Naive thymus-derived CD4-positive, alpha-beta T cell (primary cell): ENCODE measurements around the gene BPIFB3. TPM values are rescaled to one million over a fixed set of nuclear protein-coding genes. Genes with fewer than 3 reads are reported as not detected.
"Not testable (repeated sequence)": the region's sequence is repeated elsewhere in the genome, so short reads cannot be mapped to it uniquely, and the experiment has no call there.

Source experiments
- ATAC-seq: fragments of 150-1000 bp; cut with Tn5 transposase; 2 replicates; pipeline ENCODE4 v1.10.0; 2021; ENCODE audit warnings: mild to moderate bottlenecking, moderate library complexity
- CTCF ChIA-PET: fragments of 350-600 bp; sonication (Branson Sonifier 250); formaldehyde crosslinking; loops from one replicate; lab custom pipeline; 2021; ENCODE audit warnings: antibody characterized with exemption; lab: Charles Lee
- POLR2A ChIA-PET: fragments of 350-600 bp; sonication (Branson Sonifier 250); formaldehyde crosslinking; loops from one replicate; lab custom pipeline; 2021; ENCODE audit warnings: antibody characterized with exemption, inconsistent platforms; lab: Charles Lee
- DNase-seq, 9 donors: peaks; one replicate each; pipeline versions ENCODE4 v3.0.0 to v3.0.0-alpha.2; 2020 to 2022; ENCODE audit warnings: mixed read lengths in 1 of 9
- H3K27ac ChIP-seq: one replicate; pipeline ENCODE4 v1.7.0; 2013; ENCODE audit warnings: mild to moderate bottlenecking, low read depth, low read length, moderate library complexity
- H3K27me3 ChIP-seq, 2 donors: one replicate each; pipeline ENCODE4 v1.7.0; 2013; ENCODE audit warnings: low read length in 2 of 2, mild to moderate bottlenecking in 2 of 2, moderate library complexity in 2 of 2; ENCODE audit not compliant: control insufficient read depth in 2 of 2, insufficient read depth in 2 of 2
- H3K36me3 ChIP-seq, 3 experiments: 1 replicate in 2 of 3; 2 replicates in 1 of 3; pipeline ENCODE4 v1.7.0; 2013; ENCODE audit warnings: low read length in 3 of 3, mild to moderate bottlenecking in 3 of 3, moderate library complexity in 1 of 3; ENCODE audit not compliant: insufficient read depth in 3 of 3, control insufficient read depth in 2 of 3
- H3K4me1 ChIP-seq, 2 donors: one replicate each; pipeline ENCODE4 v1.7.0; 2013; ENCODE audit warnings: low read length in 2 of 2, mild to moderate bottlenecking in 2 of 2, moderate library complexity in 1 of 2; ENCODE audit not compliant: control insufficient read depth in 2 of 2, insufficient read depth in 2 of 2
- H3K4me3 ChIP-seq: 2 replicates; pipeline ENCODE4 v1.7.0; 2013; ENCODE audit warnings: mild to moderate bottlenecking, low read length
- H3K9me3 ChIP-seq, 3 experiments: 1 replicate in 2 of 3; 2 replicates in 1 of 3; pipeline ENCODE4 v1.7.0; 2013; ENCODE audit warnings: low read length in 3 of 3; ENCODE audit not compliant: control insufficient read depth in 2 of 3
- H3K27ac Mint-ChIP-seq, 9 donors: one replicate each; pipeline ENCODE4 v1.8.0; 2020 to 2022; ENCODE audit warnings: mixed read lengths in 9 of 9, mild to moderate bottlenecking in 8 of 9, moderate library complexity in 5 of 9, inconsistent platforms in 2 of 9
- H3K27me3 Mint-ChIP-seq, 5 donors: one replicate each; pipeline ENCODE4 v1.8.0; 2021 to 2022; ENCODE audit warnings: mixed read lengths in 5 of 5, mild to moderate bottlenecking in 1 of 5
- H3K36me3 Mint-ChIP-seq, 5 donors: one replicate each; pipeline ENCODE4 v1.8.0; 2020 to 2022; ENCODE audit warnings: mixed read lengths in 5 of 5, mild to moderate bottlenecking in 3 of 5, inconsistent platforms in 1 of 5
- H3K4me1 Mint-ChIP-seq, 7 donors: one replicate each; pipeline ENCODE4 v1.8.0; 2020 to 2022; ENCODE audit warnings: mixed read lengths in 7 of 7, mild to moderate bottlenecking in 3 of 7, inconsistent platforms in 1 of 7
- H3K4me3 Mint-ChIP-seq, 10 donors: one replicate each; pipeline ENCODE4 v1.8.0; 2020 to 2022; ENCODE audit warnings: mild to moderate bottlenecking in 10 of 10, mixed read lengths in 10 of 10, moderate library complexity in 6 of 10, inconsistent platforms in 2 of 10
- H3K9me3 Mint-ChIP-seq, 11 donors: one replicate each; pipeline ENCODE4 v1.8.0; 2020 to 2022; ENCODE audit warnings: mixed read lengths in 11 of 11, mild to moderate bottlenecking in 4 of 11, inconsistent platforms in 1 of 11, moderate library complexity in 1 of 11
- intact Hi-C, 2 donors: fragments of 100-400 bp; cut with micrococcal nuclease; formaldehyde crosslinking; loops; one replicate each; pipeline ENCODE4 v1.15.1; 2023
- polyA plus RNA-seq, 2 donors: library from polyadenylated mRNA; unstranded; fragments of 300-500 nt; fragmentation: Illumina TruSeq; gene quantifications; one replicate each; pipeline ENCODE4 v1.2.3, GENCODE V29; 2021
- total RNA-seq, 6 experiments: library from RNA in 5 of 6; stranded (reverse) in 5 of 6; gene quantifications; 1 replicate in 5 of 6; 2 replicates in 1 of 6; pipeline ENCODE4 v1.2.3 and lab custom pipeline; 2021 to 2026

The BPIFB3 gene
- total and polyA plus RNA-seq, 7 experiments from 2014 or later: not detected

DNA sequence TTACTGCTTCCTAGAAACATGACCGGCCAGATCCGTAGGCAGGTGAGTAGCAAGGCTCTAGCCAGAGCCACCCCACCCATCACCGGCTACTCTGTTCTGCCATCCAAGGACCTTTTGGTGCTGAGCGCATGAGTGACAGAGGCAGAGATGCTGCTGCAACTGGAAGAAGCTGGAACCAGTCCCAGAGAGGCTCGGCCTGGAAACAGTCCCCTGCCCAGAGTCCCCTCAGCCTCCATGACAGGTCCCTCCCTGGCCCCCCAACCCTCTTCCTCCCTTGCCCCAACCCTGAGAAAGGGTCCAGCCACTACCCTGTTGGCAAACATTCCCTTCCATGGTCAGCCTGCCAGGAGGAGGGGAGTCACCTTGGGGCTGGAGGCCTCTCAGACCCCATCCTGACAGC, 57.6 kb downstream of the BPIFB3 start:
- Histone ChIP-seq H3K27me3 (no peaks in the 10 kb centered on the region), H3K4me1 (no peaks in the 10 kb centered on the region), H3K4me3 (no peak overlapping the region), H3K9me3 (no peaks in the 10 kb centered on the region), H3K36me3 (no peaks in the 10 kb centered on the region), H3K27ac (no peak overlapping the region)
- POLR2A ChIA-PET: no interaction called here
- intact Hi-C loops: no loop called here
- Mint-ChIP-seq H3K36me3 (peaks cover 0 to 2% (median 0%) of the 10 kb centered on the region in 5 donors), H3K27me3 (no peaks in the 10 kb centered on the region), H3K4me3 (no peak overlapping the region), H3K27ac (no peak overlapping the region), H3K4me1 (no peaks in the 10 kb centered on the region), H3K9me3 (peaks cover 0 to 6% (median 0%) of the 10 kb centered on the region in 11 donors)
- ATAC-seq (no peak), DNase-seq (no peak)
- CTCF ChIA-PET: interaction anchor here (0.7 kb wide), 1 partner anchor 15 kb away, joined by 3 read pairs; no protein-coding TSS in a partner anchor

DNA sequence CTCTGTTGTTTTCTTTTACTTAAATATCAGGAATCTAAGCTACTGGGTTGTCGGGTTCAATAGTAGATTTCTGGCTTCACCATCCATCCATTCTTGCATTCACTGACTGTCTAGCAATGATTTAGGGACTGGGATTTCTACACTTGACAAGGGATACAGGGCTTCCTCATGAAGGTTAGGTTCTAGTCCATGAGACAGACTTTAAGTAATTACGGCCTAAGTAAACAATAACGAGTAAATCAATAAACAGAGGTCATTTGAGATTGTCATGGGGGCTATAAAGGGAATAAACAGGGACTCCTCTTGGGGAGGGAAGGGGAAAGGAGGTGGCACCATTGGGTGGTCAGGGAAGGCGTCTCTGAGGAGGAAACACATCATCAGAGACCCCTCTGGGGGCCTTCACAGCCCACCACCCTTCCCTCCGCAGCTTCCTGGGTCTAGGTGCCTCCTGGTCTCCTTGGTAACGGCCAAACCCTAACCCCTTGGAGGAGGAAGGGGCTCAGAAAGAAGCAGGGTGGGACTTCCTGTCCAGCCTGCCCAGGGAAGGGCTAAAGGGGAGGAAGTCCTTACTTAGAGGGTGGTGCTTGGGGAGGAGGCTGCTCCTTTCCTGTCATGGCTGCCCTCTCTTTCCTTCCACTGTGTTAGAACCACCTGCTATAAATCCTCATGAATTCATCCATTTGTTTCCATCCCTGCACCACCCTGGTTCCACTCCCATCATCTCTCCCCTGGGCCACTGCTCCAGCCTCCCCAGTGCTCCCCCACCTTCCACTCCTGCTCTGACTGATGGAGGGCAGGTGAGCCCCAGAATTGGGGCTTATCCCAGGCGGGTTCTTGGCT, 59.1 kb downstream of the BPIFB3 start:
- Histone ChIP-seq H3K36me3 (no peaks in the 10 kb centered on the region), H3K27me3 (no peaks in the 10 kb centered on the region), H3K4me3 (no peak overlapping the region), H3K4me1 (no peaks in the 10 kb centered on the region), H3K9me3 (no peaks in the 10 kb centered on the region), H3K27ac (no peak overlapping the region)
- H3K27ac Mint-ChIP-seq: no peak overlapping the region
- intact Hi-C loops: no loop called here
- DNase-seq (no peak), ATAC-seq (no peak)
- peaks cover 0 to 3% (median 0%) of the 10 kb centered on the region in 5 donors for H3K36me3 Mint-ChIP-seq
- peaks cover 0 to 2% (median 0%) of the 10 kb centered on the region in 5 donors for H3K27me3 Mint-ChIP-seq
- CTCF ChIA-PET: no interaction called here
- H3K4me3 Mint-ChIP-seq: peak overlapping the region in 1 of 10 donors; percentile 9
- POLR2A ChIA-PET: no interaction called here
- H3K9me3 Mint-ChIP-seq: peaks cover 0 to 5% (median 0%) of the 10 kb centered on the region in 11 donors
- H3K4me1 Mint-ChIP-seq: no peaks in the 10 kb centered on the region

DNA sequence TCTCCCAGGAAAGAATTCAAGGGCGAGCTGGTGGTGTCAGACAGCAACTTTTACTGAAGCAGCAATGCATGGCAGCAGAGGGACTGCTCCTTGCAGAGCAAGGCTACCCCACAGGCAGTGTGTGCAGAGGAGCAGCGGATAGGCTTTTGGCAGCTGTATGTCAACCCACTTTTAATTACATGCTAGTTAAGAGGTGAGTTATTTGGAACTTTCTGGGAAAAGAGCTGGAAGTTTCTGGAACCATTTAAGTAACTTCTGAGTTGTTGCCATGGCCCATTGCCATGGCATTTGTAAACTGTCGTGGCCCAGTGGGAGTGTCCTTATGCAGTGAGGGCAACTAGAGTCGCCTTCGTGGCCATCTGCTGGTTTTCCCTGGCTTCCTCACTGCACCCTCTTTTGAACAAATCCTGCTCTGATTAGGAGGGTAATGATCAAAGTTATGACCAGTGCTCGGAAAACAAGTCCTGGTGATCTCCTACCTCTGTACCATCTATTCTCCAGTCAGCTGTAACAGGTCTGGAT, 59.7 kb downstream of the BPIFB3 start:
- Histone ChIP-seq H3K27ac (no peak overlapping the region), H3K4me1 (no peaks in the 10 kb centered on the region), H3K9me3 (no peaks in the 10 kb centered on the region), H3K4me3 (no peak overlapping the region), H3K36me3 (no peaks in the 10 kb centered on the region), H3K27me3 (no peaks in the 10 kb centered on the region)
- Mint-ChIP-seq H3K9me3 (peaks cover 0 to 5% (median 0%) of the 10 kb centered on the region in 11 donors), H3K4me1 (no peaks in the 10 kb centered on the region), H3K36me3 (peaks cover 0 to 3% (median 0%) of the 10 kb centered on the region in 5 donors), H3K27me3 (peaks cover 0 to 2% (median 0%) of the 10 kb centered on the region in 5 donors), H3K4me3 (peak overlapping the region in 2 of 10 donors; percentile 7 to 9), H3K27ac (no peak overlapping the region)
- CTCF ChIA-PET: no interaction called here
- ATAC-seq: no peak
- intact Hi-C loops: no loop called here
- POLR2A ChIA-PET: no interaction called here
- no peak for DNase-seq

DNA sequence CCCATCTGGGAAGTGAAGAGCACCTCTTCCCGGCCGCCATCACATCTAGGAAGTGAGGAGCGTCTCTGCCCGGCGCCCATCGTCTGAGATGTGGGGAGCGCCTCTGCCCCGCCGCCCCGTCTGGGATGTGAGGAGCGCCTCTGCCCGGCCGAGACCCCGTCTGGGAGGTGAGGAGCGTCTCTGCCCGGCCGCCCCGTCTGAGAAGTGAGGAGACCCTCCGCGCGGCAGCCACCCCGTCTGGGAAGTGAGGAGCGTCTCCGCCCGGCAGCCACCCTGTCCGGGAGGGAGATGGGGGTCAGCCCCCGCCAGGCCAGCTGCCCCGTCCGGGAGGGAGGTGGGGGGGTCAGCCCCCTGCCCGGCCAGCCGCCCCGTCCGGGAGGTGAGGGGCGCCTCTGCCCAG, 61.8 kb downstream of the BPIFB3 start:
- H3K9me3 ChIP-seq, ATAC-seq: not testable (repeated sequence)
- peaks cover 0 to 13% (median 5%) of the 10 kb centered on the region in 7 donors for H3K4me1 Mint-ChIP-seq

DNA sequence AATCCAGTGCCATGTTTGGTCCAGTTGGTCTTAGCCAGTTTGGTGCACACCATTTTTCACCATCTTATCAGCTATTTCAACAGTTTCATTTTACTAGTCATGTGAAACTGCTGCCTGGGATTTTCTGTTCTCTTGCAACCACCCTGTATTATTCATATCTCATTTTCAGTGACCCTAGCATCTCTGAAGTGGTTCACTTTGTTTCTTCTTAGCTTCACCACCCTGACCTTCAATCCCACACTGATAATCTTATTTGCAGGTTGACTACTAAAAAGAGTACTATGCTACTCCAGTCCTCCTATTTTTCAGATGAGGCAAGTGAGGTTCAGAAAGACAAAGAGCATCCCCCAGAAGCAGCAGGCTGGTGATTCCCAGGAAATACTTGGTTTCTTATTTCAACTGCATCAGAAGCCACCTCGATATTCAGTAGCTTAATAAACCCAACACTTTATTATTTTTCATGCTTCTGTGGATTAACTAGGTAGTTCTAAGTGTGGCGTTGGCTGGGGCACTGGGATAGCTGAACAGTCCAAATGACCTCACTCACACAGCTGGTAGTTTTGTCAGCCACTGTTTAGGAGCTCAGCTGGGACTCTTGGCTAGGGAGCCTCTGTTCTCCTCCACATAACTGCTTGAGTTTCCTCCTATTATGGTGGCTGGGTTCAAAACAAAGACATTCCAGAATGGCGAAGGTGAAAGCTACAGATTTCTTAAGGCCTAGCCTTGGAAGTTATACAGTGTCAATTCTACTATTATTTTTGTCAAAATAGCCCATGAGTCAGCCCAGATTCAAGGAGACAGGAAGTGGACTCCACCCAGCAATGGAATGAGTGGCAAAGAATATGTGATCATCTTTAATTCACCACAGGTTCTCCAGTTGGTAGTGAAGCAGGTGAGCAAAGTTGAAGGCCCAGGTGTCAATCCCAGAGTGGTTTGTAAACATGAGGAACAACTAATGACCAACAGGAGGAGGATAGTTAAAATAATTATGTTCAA, 66.3 kb downstream of the BPIFB3 start:
- ChIA-PET CTCF (interaction anchor here (0.6 kb wide), 1 partner anchor 200 kb away, joined by 3 read pairs; no protein-coding TSS in a partner anchor), POLR2A (interaction anchor here (0.6 kb wide), 1 partner anchor 174 kb away, joined by 3 read pairs; no protein-coding TSS in a partner anchor)
- H3K27ac Mint-ChIP-seq: peak overlapping the region in 1 of 9 donors; percentile 33
- DNase-seq (no peak), ATAC-seq (no peak)
- peaks cover 0 to 15% (median 0%) of the 10 kb centered on the region in 5 donors for H3K27me3 Mint-ChIP-seq
- Histone ChIP-seq H3K27me3 (no peaks in the 10 kb centered on the region), H3K27ac (no peak overlapping the region), H3K4me3 (no peak overlapping the region), H3K4me1 (no peaks in the 10 kb centered on the region), H3K36me3 (no peaks in the 10 kb centered on the region), H3K9me3 (no peaks in the 10 kb centered on the region)
- H3K9me3 Mint-ChIP-seq: peaks cover 0 to 23% (median 9%) of the 10 kb centered on the region in 11 donors
- intact Hi-C loops: no loop called here
- no peak overlapping the region for H3K4me3 Mint-ChIP-seq
- H3K36me3 Mint-ChIP-seq: peaks cover 0 to 26% (median 5%) of the 10 kb centered on the region in 5 donors
- H3K4me1 Mint-ChIP-seq: peaks cover 0 to 16% (median 5%) of the 10 kb centered on the region in 7 donors

More for the DNA sequence above, 61.8 kb downstream of the BPIFB3 start:
- DNase-seq, intact Hi-C loops, CTCF ChIA-PET, H3K27ac Mint-ChIP-seq, H3K27ac ChIP-seq, H3K27me3 ChIP-seq, H3K27me3 Mint-ChIP-seq, H3K36me3 ChIP-seq, H3K4me3 Mint-ChIP-seq, H3K4me1 ChIP-seq, POLR2A ChIA-PET, H3K4me3 ChIP-seq: not testable (repeated sequence)
- H3K36me3 Mint-ChIP-seq: peaks cover 0 to 10% (median 5%) of the 10 kb centered on the region in 5 donors
- peaks cover 0 to 14% (median 5%) of the 10 kb centered on the region in 11 donors for H3K9me3 Mint-ChIP-seq

DNA sequence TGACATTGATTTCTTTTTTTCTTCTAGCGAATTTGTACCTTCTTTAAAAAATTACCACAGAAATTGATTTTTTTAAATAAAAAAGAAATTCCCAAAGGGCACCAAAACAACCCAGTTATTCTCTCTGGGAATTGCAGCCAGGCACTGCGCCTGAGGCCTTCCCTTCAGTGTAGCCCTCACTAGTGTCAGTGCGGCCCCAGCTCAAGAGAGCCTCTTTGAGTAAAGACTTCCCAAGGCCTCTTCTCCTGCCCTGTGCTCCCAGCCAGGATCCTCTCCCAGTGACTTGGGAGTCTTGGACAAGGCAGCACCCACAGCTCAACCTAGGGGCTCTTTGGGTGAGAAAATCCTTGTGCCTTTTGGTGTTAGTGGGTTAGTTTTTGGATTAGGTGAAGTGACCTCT, 67.2 kb downstream of the BPIFB3 start:
- CTCF ChIA-PET: no interaction called here

More for the DNA sequence above, 67.2 kb downstream of the BPIFB3 start:
- no peak overlapping the region for H3K4me3 ChIP-seq
- Mint-ChIP-seq H3K36me3 (peaks cover 0 to 26% (median 5%) of the 10 kb centered on the region in 5 donors), H3K27ac (no peak overlapping the region), H3K9me3 (peaks cover 0 to 23% (median 9%) of the 10 kb centered on the region in 11 donors), H3K27me3 (peaks cover 0 to 20% (median 0%) of the 10 kb centered on the region in 5 donors), H3K4me3 (no peak overlapping the region), H3K4me1 (peaks cover 0 to 16% (median 5%) of the 10 kb centered on the region in 7 donors)
- H3K36me3 ChIP-seq: no peaks in the 10 kb centered on the region
- POLR2A ChIA-PET: no interaction called here
- no peak overlapping the region for H3K27ac ChIP-seq
- ATAC-seq (no peak), DNase-seq (no peak)
- no peaks in the 10 kb centered on the region for H3K9me3 ChIP-seq
- intact Hi-C loops: no loop called here
- H3K27me3 ChIP-seq: no peaks in the 10 kb centered on the region
- no peaks in the 10 kb centered on the region for H3K4me1 ChIP-seq
